Lung (tissue), 12 donors: Measurements from ENCODE around the gene PLCB2. TPM values are rescaled to one million over a fixed set of nuclear protein-coding genes. Genes with fewer than 3 reads are reported as not detected.

Experiments used
- ATAC-seq: fragments of 200-7000 bp; cut with Tn5 transposase; one replicate; pipeline ENCODE4 v1.9.1; 2020; ENCODE audit warnings: moderate number of reproducible peaks; ENCODE audit not compliant: insufficient read depth, low FRiP score
- DNase-seq, 3 donors: peaks; one replicate each; pipeline ENCODE4 v3.0.0-alpha.2; 2013 to 2017
- H3K27ac ChIP-seq, 2 donors: one replicate each; pipeline ENCODE4 v1.5.1; 2013; ENCODE audit warnings: mild to moderate bottlenecking in 2 of 2, moderate library complexity in 2 of 2, control low read depth in 1 of 2, inconsistent platforms in 1 of 2, low read depth in 1 of 2, low read length in 1 of 2
- H3K27me3 ChIP-seq, 3 donors: one replicate each; pipeline ENCODE4 v1.5.1; 2013; ENCODE audit warnings: low read length in 2 of 3; ENCODE audit not compliant: control insufficient read depth in 3 of 3, insufficient read depth in 3 of 3
- H3K36me3 ChIP-seq, 4 donors: one replicate each; pipeline ENCODE4 v1.5.1; 2013; ENCODE audit warnings: low read length in 4 of 4, mild to moderate bottlenecking in 1 of 4, moderate library complexity in 1 of 4; ENCODE audit not compliant: control insufficient read depth in 4 of 4, insufficient read depth in 4 of 4
- H3K4me1 ChIP-seq, 5 donors: one replicate each; pipeline ENCODE4 v1.5.1; 2013; ENCODE audit warnings: low read length in 5 of 5, mild to moderate bottlenecking in 2 of 5, moderate library complexity in 1 of 5; ENCODE audit not compliant: control insufficient read depth in 5 of 5, insufficient read depth in 5 of 5
- H3K4me3 ChIP-seq: one replicate; pipeline ENCODE4 v1.5.1; 2013; ENCODE audit warnings: mild to moderate bottlenecking, control low read depth, moderate library complexity
- H3K9ac ChIP-seq, 2 donors: one replicate each; pipeline ENCODE4 v1.5.1; 2013; ENCODE audit warnings: low read length in 2 of 2, control low read depth in 1 of 2; ENCODE audit not compliant: insufficient read depth in 1 of 2
- H3K9me3 ChIP-seq, 4 donors: one replicate each; pipeline ENCODE4 v1.5.1; 2013; ENCODE audit warnings: low read length in 3 of 4, mild to moderate bottlenecking in 1 of 4, moderate library complexity in 1 of 4; ENCODE audit not compliant: control insufficient read depth in 4 of 4, insufficient read depth in 3 of 4
- whole genome bisulfite sequencing, 2 donors: extraction: QIAGEN DNeasy Blood & Tissue Kit; methylation state at CpG; one replicate each; pipeline ENCODE4 v1.1.7; 2013; 5-methylcytosine and 5-hydroxymethylcytosine counted together
- polyA plus RNA-seq, 2 donors: library from polyadenylated mRNA; stranded (reverse); fragments of 200-250 nt; gene quantifications; one replicate each; pipeline ENCODE4 v1.2.1, GENCODE V29; 2013
- total RNA-seq, 2 donors: library from RNA; depleted of rRNA in 1 of 2; stranded (reverse); fragments of >200 nt in 1 of 2; gene quantifications; one replicate each; pipeline ENCODE4 v1.2.1, GENCODE V29; 2014 to 2021
- TF ChIP-seq, protein P1 (sequence below): IDR thresholded peaks from 2 replicates; pipeline ENCODE4 v1.5.1; 2012; ENCODE audit warnings: mild to moderate bottlenecking; ENCODE audit errors: control extremely low read depth, extremely low read depth
- donor health status: control.
- donor health status: control.
- donor health status: Bipolar disorder and iron deficiency.
- donor health status: healthy.
- donor health status: DM: yes; HTN: yes; CAD: no.

The PLCB2 gene
- total and polyA plus RNA-seq, 4 donors, result 17.9 to 76.7 (median 51.2) TPM

DNA sequence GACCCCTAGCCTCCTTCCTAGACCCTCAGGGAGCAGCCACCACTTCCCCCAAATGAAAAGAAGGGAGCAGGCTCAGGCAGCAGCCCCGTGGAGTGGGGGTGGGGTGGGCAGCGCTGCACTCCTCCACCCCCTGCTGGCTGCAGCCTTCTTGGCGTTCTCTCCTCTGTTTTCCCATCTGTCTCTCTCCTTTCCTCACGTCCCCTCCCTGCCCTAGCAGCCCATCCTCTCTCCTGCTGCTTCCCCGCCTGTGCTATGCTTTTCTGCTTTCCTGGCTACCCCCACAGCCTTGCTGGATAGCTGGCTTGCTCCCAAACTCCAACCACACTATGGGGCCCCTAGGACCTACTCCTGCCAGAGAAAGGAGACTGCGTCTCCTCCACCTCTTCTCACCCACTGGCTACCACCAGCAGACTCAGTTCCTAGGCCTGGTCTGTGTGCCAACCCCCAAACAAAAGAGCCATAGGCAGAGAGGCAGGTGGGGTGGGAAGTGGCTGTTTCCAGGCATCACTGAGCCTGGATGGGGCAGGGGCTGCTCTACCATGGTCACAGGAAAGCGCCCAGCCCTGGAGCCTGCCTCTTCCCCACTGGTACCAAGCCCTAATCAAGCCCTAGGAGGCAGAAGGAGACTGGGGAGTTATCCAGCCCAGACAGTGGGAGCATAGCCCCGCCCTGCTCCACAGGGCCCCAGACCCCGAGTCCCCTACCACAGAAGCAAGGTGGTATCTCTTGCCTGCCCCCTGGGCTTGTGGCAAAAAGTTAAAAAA is 46.9 kb upstream of the PLCB2 start:
- no peaks in the 10 kb centered on the region for H3K9me3 ChIP-seq
- no peaks in the 10 kb centered on the region for H3K36me3 ChIP-seq
- peak; percentile 66 to 82 (median 66) for DNase-seq
- H3K27ac ChIP-seq, result no peak overlapping the region
- WGBS, 2 donors, result 45 to 48% methylated on average over 9 of the region's 9 CpGs
- peaks cover 0 to 12% (median 0%) of the 10 kb centered on the region in 3 donors for H3K27me3 ChIP-seq
- peaks cover 0 to 18% (median 0%) of the 10 kb centered on the region in 5 donors for H3K4me1 ChIP-seq
- H3K9ac ChIP-seq, result no peak overlapping the region
- no peak for ATAC-seq
- no peak overlapping the region for H3K4me3 ChIP-seq
- TF ChIP-seq, protein P1, sequence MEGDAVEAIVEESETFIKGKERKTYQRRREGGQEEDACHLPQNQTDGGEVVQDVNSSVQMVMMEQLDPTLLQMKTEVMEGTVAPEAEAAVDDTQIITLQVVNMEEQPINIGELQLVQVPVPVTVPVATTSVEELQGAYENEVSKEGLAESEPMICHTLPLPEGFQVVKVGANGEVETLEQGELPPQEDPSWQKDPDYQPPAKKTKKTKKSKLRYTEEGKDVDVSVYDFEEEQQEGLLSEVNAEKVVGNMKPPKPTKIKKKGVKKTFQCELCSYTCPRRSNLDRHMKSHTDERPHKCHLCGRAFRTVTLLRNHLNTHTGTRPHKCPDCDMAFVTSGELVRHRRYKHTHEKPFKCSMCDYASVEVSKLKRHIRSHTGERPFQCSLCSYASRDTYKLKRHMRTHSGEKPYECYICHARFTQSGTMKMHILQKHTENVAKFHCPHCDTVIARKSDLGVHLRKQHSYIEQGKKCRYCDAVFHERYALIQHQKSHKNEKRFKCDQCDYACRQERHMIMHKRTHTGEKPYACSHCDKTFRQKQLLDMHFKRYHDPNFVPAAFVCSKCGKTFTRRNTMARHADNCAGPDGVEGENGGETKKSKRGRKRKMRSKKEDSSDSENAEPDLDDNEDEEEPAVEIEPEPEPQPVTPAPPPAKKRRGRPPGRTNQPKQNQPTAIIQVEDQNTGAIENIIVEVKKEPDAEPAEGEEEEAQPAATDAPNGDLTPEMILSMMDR, result no peak

DNA sequence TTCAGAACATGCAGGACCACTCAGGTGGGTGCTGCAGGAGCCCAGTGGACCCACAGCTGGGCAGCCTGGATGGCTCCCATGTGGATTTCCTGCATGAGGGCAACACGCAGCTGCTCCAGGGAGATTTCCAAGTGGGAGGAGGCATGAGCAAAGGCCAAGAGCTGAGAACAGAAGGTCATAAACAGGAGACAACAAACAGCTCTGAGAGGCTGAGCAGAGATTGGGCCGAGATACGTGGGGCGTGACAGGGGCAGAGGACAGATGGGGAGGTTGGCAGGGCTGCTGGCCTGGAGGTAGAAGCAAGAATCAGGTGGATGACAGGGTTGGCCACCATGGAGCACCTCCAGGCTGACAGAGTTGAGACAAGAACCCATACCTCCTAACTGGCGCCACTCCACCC is 46.0 kb upstream of the PLCB2 start:
- DNase-seq (no peak), ATAC-seq (no peak)
- Histone ChIP-seq H3K9ac (no peak overlapping the region), H3K36me3 (no peaks in the 10 kb centered on the region), H3K9me3 (no peaks in the 10 kb centered on the region), H3K4me1 (peaks cover 0 to 17% (median 0%) of the 10 kb centered on the region in 5 donors), H3K27ac (no peak overlapping the region), H3K27me3 (peaks cover 0 to 8% (median 0%) of the 10 kb centered on the region in 3 donors), H3K4me3 (no peak overlapping the region)
- 76 to 82% methylated on average over 5 of the region's 5 CpGs for WGBS, 2 donors
- TF ChIP-seq, protein P1, result no peak

DNA sequence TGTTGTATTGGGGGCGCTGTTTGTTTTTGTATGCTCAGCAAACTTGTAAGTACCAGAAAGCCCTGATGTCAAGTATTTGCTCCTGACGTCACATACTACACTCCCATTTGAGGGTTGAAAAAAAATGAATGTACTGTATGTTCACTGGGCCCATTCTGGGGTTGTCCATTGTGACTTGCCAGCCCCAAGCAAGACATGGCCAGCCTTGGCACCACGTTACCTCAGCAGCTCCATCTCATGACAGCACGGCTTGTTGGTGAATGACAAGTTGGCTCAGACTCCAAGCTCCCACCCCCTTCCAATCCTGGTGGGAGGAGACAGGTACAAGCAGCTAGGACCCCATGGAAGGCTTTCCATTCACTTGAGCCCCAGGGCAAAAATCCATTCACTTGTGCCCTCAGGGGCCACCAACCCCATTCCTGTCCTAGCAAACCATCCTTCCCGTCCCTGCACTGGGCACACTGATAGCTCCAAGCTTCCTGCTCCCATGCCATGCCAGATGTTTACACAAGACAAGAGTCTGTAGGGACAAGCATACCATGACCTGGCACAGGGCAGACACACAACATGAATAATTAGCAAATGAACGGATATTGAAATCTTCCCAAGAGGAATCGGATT is 44.7 kb upstream of the PLCB2 start:
- Histone ChIP-seq H3K27ac (no peak overlapping the region), H3K9ac (no peak overlapping the region), H3K27me3 (peaks cover 0 to 6% (median 0%) of the 10 kb centered on the region in 3 donors), H3K4me3 (no peak overlapping the region), H3K36me3 (no peaks in the 10 kb centered on the region), H3K4me1 (peaks cover 0 to 10% (median 0%) of the 10 kb centered on the region in 5 donors), H3K9me3 (no peaks in the 10 kb centered on the region)
- ATAC-seq (no peak), DNase-seq (no peak)
- TF ChIP-seq, protein P1, result no peak
- WGBS, 2 donors, result 70 to 89% methylated on average over 7 of the region's 7 CpGs
